HCT116 (cell line): ENCODE data around the gene MAOA. TPM values are rescaled to one million over a fixed set of nuclear protein-coding genes. Genes with fewer than 3 reads are reported as not detected.

ENCODE experiments used
- ATAC-seq: fragments of 200-7000 bp; cut with Tn5 transposase; 2 replicates; pipeline ENCODE4 v1.9.1; 2020; ENCODE audit warnings: mild to moderate bottlenecking, moderate library complexity
- BruUV-seq: library from RNA; stranded (reverse); fragments of 400-500 nt; replicated peaks from 2 replicates; lab custom pipeline; 2021; lab: Mats Ljungman, UMichigan
- CTCF ChIA-PET: fragments of 300-600 bp; sonication (Branson Sonifier 250); formaldehyde crosslinking; loops from one replicate; lab custom pipeline; 2021; ENCODE audit warnings: antibody characterized with exemption; lab: Charles Lee
- POLR2A ChIA-PET: fragments of 300-600, 350-600 bp; sonication (Branson Sonifier 250); formaldehyde crosslinking; loops from one replicate; lab custom pipeline; 2021; ENCODE audit warnings: antibody characterized with exemption; lab: Charles Lee
- RAD21 ChIA-PET, 2 experiments: fragments of 300-600 bp; sonication (Branson Sonifier 250); formaldehyde crosslinking; loops; one replicate each; lab custom pipeline; 2023; ENCODE audit warnings: low total read pairs in 2 of 2; ENCODE audit not compliant: uncharacterized antibody in 2 of 2, unreplicated experiment in 2 of 2, low non-redundant PET in 1 of 2; lab: Charles Lee
- DNase-seq: peaks from one replicate; pipeline ENCODE4 v3.0.0-alpha.2; 2010; ENCODE audit warnings: low read depth, low spot score
- H2AFZ ChIP-seq: fragments of 200-600 bp; shearing (Covaris generic), sonication (generic); 2 replicates; pipeline ENCODE4 v1.6.1; 2017; ENCODE audit warnings: low read depth, mixed run types, mixed read lengths, antibody characterized with exemption, low read length; ENCODE audit not compliant: poor library complexity, severe bottlenecking
- H3K27ac ChIP-seq: 2 replicates; pipeline ENCODE4 v1.5.1; 2012; ENCODE audit warnings: low read depth, low read length
- H3K27me3 ChIP-seq: fragments of 200-600 bp; sonication (generic); 2 replicates; pipeline ENCODE4 v1.6.1; 2016; ENCODE audit warnings: mixed run types, low read length, mixed read lengths; ENCODE audit not compliant: insufficient read depth
- H3K36me3 ChIP-seq, 2 experiments: fragments of 200-500 bp in 1 of 2; fragments of 200-600 bp in 1 of 2; sonication (Bioruptor generic) in 1 of 2; sonication (generic) in 1 of 2; 2 replicates each; pipeline versions ENCODE4 v1.5.1 to v1.6.1; 2014 to 2016; ENCODE audit warnings: low read length in 2 of 2, inconsistent platforms in 1 of 2, mixed read lengths in 1 of 2, mixed run types in 1 of 2; ENCODE audit not compliant: insufficient read depth in 2 of 2, control insufficient read depth in 1 of 2
- H3K4me1 ChIP-seq, 2 experiments: fragments of 200-600 bp in 1 of 2; sonication (generic) in 1 of 2; 2 replicates each; pipeline versions ENCODE4 v1.5.1 to v1.6.1; 2012 to 2017; ENCODE audit warnings: low read length in 2 of 2, inconsistent platforms in 1 of 2, mild to moderate bottlenecking in 1 of 2, mixed read lengths in 1 of 2, mixed run types in 1 of 2, moderate library complexity in 1 of 2; ENCODE audit not compliant: insufficient read depth in 2 of 2, control insufficient read depth in 1 of 2
- H3K4me2 ChIP-seq: fragments of 200-600 bp; sonication (generic); 2 replicates; pipeline ENCODE4 v1.6.1; 2017; ENCODE audit warnings: mixed run types, low read length, mixed read lengths
- H3K4me3 ChIP-seq, 2 experiments: fragments of 200-600 bp in 1 of 2; sonication (generic) in 1 of 2; replicated peaks in 1 of 2; 2 replicates each; pipeline ENCODE4 v1.5.1; 2011 to 2016; ENCODE audit warnings: low read length in 2 of 2, control low read depth in 1 of 2, low read depth in 1 of 2, mild to moderate bottlenecking in 1 of 2, mixed read lengths in 1 of 2, mixed run types in 1 of 2
- H3K79me2 ChIP-seq: fragments of 200-600 bp; sonication (generic); 2 replicates; pipeline ENCODE4 v1.6.1; 2017; ENCODE audit warnings: mild to moderate bottlenecking, mixed run types, low read length, moderate library complexity, mixed read lengths; ENCODE audit not compliant: insufficient read depth
- H3K9ac ChIP-seq: fragments of 200-600 bp; sonication (generic); 2 replicates; pipeline ENCODE4 v1.6.1; 2016; ENCODE audit warnings: low read length, mixed read lengths
- H3K9me2 ChIP-seq: fragments of 200-600 bp; sonication (generic), shearing (Covaris generic); 2 replicates; pipeline ENCODE4 v1.6.1; 2017; ENCODE audit warnings: mixed run types, mild to moderate bottlenecking, moderate library complexity; ENCODE audit not compliant: insufficient read depth
- H3K9me3 ChIP-seq, 2 experiments: fragments of 200-500 bp in 1 of 2; fragments of 200-600 bp in 1 of 2; sonication (Bioruptor generic) in 1 of 2; sonication (generic) in 1 of 2; 2 replicates each; pipeline ENCODE4 v1.6.1; 2014 to 2017; ENCODE audit warnings: low read length in 2 of 2, mixed read lengths in 2 of 2, inconsistent platforms in 1 of 2, low read depth in 1 of 2, mild to moderate bottlenecking in 1 of 2, mixed run types in 1 of 2, moderate library complexity in 1 of 2; ENCODE audit not compliant: control insufficient read depth in 1 of 2, insufficient read depth in 1 of 2
- H4K20me1 ChIP-seq: fragments of 200-600 bp; sonication (generic), shearing (Covaris generic); 2 replicates; pipeline ENCODE4 v1.6.1; 2017; ENCODE audit warnings: mixed run types, mild to moderate bottlenecking, moderate library complexity; ENCODE audit not compliant: insufficient read depth
- ATF3 ChIP-seq: IDR thresholded peaks from 2 replicates; pipeline ENCODE4 v1.6.1; 2012
- CBX3 ChIP-seq: IDR thresholded peaks from 2 replicates; pipeline ENCODE4 v1.6.1; 2012; ENCODE audit warnings: low read depth
- CEBPB ChIP-seq: IDR thresholded peaks from 2 replicates; pipeline ENCODE4 v1.6.1; 2012; ENCODE audit warnings: low read depth
- CTCF ChIP-seq, 3 experiments: fragments of 200-600 bp in 1 of 3; sonication (generic) in 1 of 3; IDR thresholded peaks in 2 of 3; conservative IDR thresholded peaks in 1 of 3; 2 replicates each; pipeline ENCODE4 v1.5.1; 2012 to 2017; ENCODE audit warnings: low read depth in 2 of 3, low read length in 2 of 3, antibody characterized with exemption in 1 of 3, borderline replicate concordance in 1 of 3, control low read depth in 1 of 3, mild to moderate bottlenecking in 1 of 3, mixed read lengths in 1 of 3, mixed run types in 1 of 3, moderate library complexity in 1 of 3; ENCODE audit not compliant: insufficient read depth in 1 of 3
- ELF1 ChIP-seq: IDR thresholded peaks from 2 replicates; pipeline ENCODE4 v1.6.1; 2012; ENCODE audit warnings: low read depth, borderline replicate concordance
- EZH2 ChIP-seq: fragments of 200-600 bp; sonication (generic); IDR thresholded peaks from 2 replicates; pipeline ENCODE4 v1.6.1; 2017; ENCODE audit warnings: antibody characterized with exemption, mixed run types
- POLR2A ChIP-seq: IDR thresholded peaks from 2 replicates; pipeline ENCODE4 v1.7.0; 2011; ENCODE audit warnings: borderline replicate concordance; ENCODE audit not compliant: insufficient read depth, insufficient read length; ENCODE audit errors: extremely low read depth
- POLR2AphosphoS5 ChIP-seq: IDR thresholded peaks from 2 replicates; pipeline ENCODE4 v1.6.1; 2011; ENCODE audit warnings: mild to moderate bottlenecking, low read depth, low read length, moderate library complexity
- REST ChIP-seq: IDR thresholded peaks from 2 replicates; pipeline ENCODE4 v1.6.1; 2012; ENCODE audit warnings: low read depth
- SIN3A ChIP-seq: IDR thresholded peaks from 2 replicates; pipeline ENCODE4 v1.6.1; 2012; ENCODE audit warnings: low read depth
- SP1 ChIP-seq: IDR thresholded peaks from 2 replicates; pipeline ENCODE4 v1.6.1; 2012; ENCODE audit warnings: low read depth
- TCF7L2 ChIP-seq: IDR thresholded peaks from 2 replicates; pipeline ENCODE4 v1.7.0; 2011; ENCODE audit warnings: borderline replicate concordance, inconsistent platforms; ENCODE audit not compliant: insufficient read depth, insufficient read length; ENCODE audit errors: extremely low read depth
- ZFX ChIP-seq: fragments of 450-650 bp; IDR thresholded peaks from 2 replicates; pipeline ENCODE4 v1.6.1; 2017
- intact Hi-C: fragments of 100-400 bp; cut with micrococcal nuclease; formaldehyde crosslinking; loops from 2 replicates; pipeline ENCODE4 v1.10.0; 2022
- total RNA-seq: library from RNA; stranded (reverse); gene quantifications from one replicate; pipeline ENCODE4 v1.2.1, GENCODE V29; 2021; ENCODE audit not compliant: unreplicated experiment
- TF ChIP-seq, protein P1 (sequence below): IDR thresholded peaks from 2 replicates; pipeline ENCODE4 v1.6.1; 2012
- TF ChIP-seq, protein P2 (sequence below): IDR thresholded peaks from 2 replicates; pipeline ENCODE4 v1.6.1; 2011; ENCODE audit warnings: mild to moderate bottlenecking, low read length, moderate library complexity; ENCODE audit not compliant: insufficient replicate concordance; ENCODE audit errors: extremely low read depth

Gene MAOA
- total RNA-seq, 1 experiment from 2014 or later = 13.6 TPM

- no peak overlapping the region for H3K27ac ChIP-seq
- no peak overlapping the region for H3K9ac ChIP-seq
- RAD21 ChIA-PET = no interaction called here
- H3K27me3 ChIP-seq = no peaks in the 10 kb centered on the region
- DNase-seq (no peak), ATAC-seq (no peak)
- POLR2A ChIA-PET = no interaction called here
- H3K9me3 ChIP-seq = no peaks in the 10 kb centered on the region
- no peak overlapping the region for H3K4me3 ChIP-seq
- H3K4me1 ChIP-seq = no peaks in the 10 kb centered on the region
- H3K79me2 ChIP-seq = no peaks in the 10 kb centered on the region
- no peak overlapping the region for H3K4me2 ChIP-seq
- no peak overlapping the region for H2AFZ ChIP-seq
- H3K9me2 ChIP-seq = no peaks in the 10 kb centered on the region
- H4K20me1 ChIP-seq = no peaks in the 10 kb centered on the region
- intact Hi-C loops = no loop called here
- no peaks in the 10 kb centered on the region for H3K36me3 ChIP-seq
- CTCF ChIA-PET = interaction anchor here (1.0 kb wide), 1 partner anchor 194 kb away, joined by 3 read pairs; no protein-coding TSS in a partner anchor
- no TSS peak for BruUV-seq
- TF ChIP-seq TCF7L2 (no peak), POLR2A (no peak), CEBPB (no peak), CBX3 (no peak), CTCF (IDR thresholded peaks at IDR 0.05 in 2 of 3, conservative IDR thresholded peaks at IDR 0.05 in 1 of 3; ENCODE audit: borderline replicate concordance in 1 of 3, insufficient read depth in 1 of 3, low read depth in 2 of 3, low read length in 2 of 3) (no peak), REST (no peak), EZH2 (no peak), SP1 (no peak), SIN3A (no peak), ELF1 (no peak), ZFX (no peak), ATF3 (no peak), POLR2AphosphoS5 (no peak)
- TF ChIP-seq, protein P1, sequence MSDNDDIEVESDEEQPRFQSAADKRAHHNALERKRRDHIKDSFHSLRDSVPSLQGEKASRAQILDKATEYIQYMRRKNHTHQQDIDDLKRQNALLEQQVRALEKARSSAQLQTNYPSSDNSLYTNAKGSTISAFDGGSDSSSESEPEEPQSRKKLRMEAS = no peak
- TF ChIP-seq, protein P2, sequence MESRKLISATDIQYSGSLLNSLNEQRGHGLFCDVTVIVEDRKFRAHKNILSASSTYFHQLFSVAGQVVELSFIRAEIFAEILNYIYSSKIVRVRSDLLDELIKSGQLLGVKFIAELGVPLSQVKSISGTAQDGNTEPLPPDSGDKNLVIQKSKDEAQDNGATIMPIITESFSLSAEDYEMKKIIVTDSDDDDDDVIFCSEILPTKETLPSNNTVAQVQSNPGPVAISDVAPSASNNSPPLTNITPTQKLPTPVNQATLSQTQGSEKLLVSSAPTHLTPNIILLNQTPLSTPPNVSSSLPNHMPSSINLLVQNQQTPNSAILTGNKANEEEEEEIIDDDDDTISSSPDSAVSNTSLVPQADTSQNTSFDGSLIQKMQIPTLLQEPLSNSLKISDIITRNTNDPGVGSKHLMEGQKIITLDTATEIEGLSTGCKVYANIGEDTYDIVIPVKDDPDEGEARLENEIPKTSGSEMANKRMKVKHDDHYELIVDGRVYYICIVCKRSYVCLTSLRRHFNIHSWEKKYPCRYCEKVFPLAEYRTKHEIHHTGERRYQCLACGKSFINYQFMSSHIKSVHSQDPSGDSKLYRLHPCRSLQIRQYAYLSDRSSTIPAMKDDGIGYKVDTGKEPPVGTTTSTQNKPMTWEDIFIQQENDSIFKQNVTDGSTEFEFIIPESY = no peak
- TF ChIP-seq, all 23 proteins: peak for 0
Observed at GRCh38 chrX:43753637-43754036, 97.5 kb downstream of the MAOA start.
